H1 (cell line): ENCODE data around the gene ZNF74.
"Not testable (repeated sequence)": the region's sequence is repeated elsewhere in the genome, so short reads cannot be mapped to it uniquely, and the experiment has no call there.

ENCODE experiments used
- CBX8 ChIP-seq: fragments of 300-800, 300-1000 bp; sonication (generic); IDR thresholded peaks from 2 replicates; pipeline ENCODE4 v1.7.1; 2016; ENCODE audit warnings: low read depth, low read length, borderline replicate concordance
- CHD7 ChIP-seq: fragments of 300-600 bp; sonication (generic); IDR thresholded peaks from 2 replicates; pipeline ENCODE4 v1.7.1; 2012; ENCODE audit warnings: low read length, moderate library complexity, mild to moderate bottlenecking, inconsistent platforms; ENCODE audit not compliant: insufficient replicate concordance
- CTCF ChIP-seq, 3 experiments: IDR thresholded peaks; 1 replicate in 2 of 3; 2 replicates in 1 of 3; pipeline versions ENCODE4 v1.5.1 to v1.6.1; 2011; ENCODE audit warnings: low read length in 3 of 3, mild to moderate bottlenecking in 3 of 3, inconsistent platforms in 2 of 3, low read depth in 1 of 3, moderate library complexity in 1 of 3; ENCODE audit not compliant: insufficient read depth in 1 of 3; ENCODE audit errors: control extremely low read depth in 1 of 3
- FOSL1 ChIP-seq: IDR thresholded peaks from 2 replicates; pipeline ENCODE4 v1.6.1; 2011; ENCODE audit warnings: mild to moderate bottlenecking, low read depth, low read length, moderate library complexity; ENCODE audit not compliant: insufficient read depth
- JUND ChIP-seq: IDR thresholded peaks from 2 replicates; pipeline ENCODE4 v1.6.1; 2011; ENCODE audit warnings: mild to moderate bottlenecking, improper control_type of control experiment, low read length
- PHF8 ChIP-seq: fragments of 200-600 bp; sonication (generic); conservative IDR thresholded peaks from 2 replicates; pipeline ENCODE4 v1.7.1; 2012; ENCODE audit warnings: low read depth, mild to moderate bottlenecking, inconsistent platforms, low read length, moderate library complexity
- TAF7 ChIP-seq: optimal IDR thresholded peaks from 2 replicates; pipeline ENCODE3; 2011; ENCODE audit warnings: low read depth, mild to moderate bottlenecking, inconsistent platforms, low read length, moderate library complexity, borderline replicate concordance
- ZNF274 ChIP-seq: IDR thresholded peaks from 2 replicates; pipeline ENCODE4 v1.7.0; 2012; ENCODE audit warnings: low read length, borderline replicate concordance; ENCODE audit errors: extremely low read depth

- TF ChIP-seq ZNF274; CTCF (IDR thresholded peaks at IDR 0.05; ENCODE audit: control extremely low read depth in 1 of 3, insufficient read depth in 1 of 3, low read depth in 1 of 3, low read length in 3 of 3); CHD7; FOSL1; TAF7; CBX8; JUND; PHF8: not testable (repeated sequence)
These were observed 57.3 kb downstream of the ZNF74 start for GRCh38 chr22:20451129-20451778.
